ENCODE data around the gene SLC20A1.

SLC20A1 gene

GRCh38 chr2:112692495-112692911 is 46.8 kb downstream of the SLC20A1 start:
- no peaks in the 10 kb centered on the region for H4K20me1 ChIP-seq (ENCODE audit: insufficient read depth, low read length)
- peak overlapping the region in 1 of 2 experiments; percentile 7; a peak in 1 of 4 replicates for H3K4me3 ChIP-seq (ENCODE audit: low read depth in 1 of 2, low read length in 2 of 2)
- no peaks in the 10 kb centered on the region for H3K9me3 ChIP-seq (ENCODE audit: insufficient read depth, low read length, severe bottlenecking)
- peak; percentile 84 for DNase-seq
- no peaks in the 10 kb centered on the region for H3K36me3 ChIP-seq (ENCODE audit: insufficient read depth, low read length)
- H3K27me3 ChIP-seq (ENCODE audit: insufficient read depth, low read length, poor library complexity): no peaks in the 10 kb centered on the region
- H3K9ac ChIP-seq (ENCODE audit: low read depth, low read length): peak overlapping the region; percentile 46
- H2AFZ ChIP-seq (ENCODE audit: low read depth, low read length): peak overlapping the region; percentile 8; the same call in 1 of the 2 replicates
- H3K4me2 ChIP-seq (ENCODE audit: insufficient read depth, low read length): peak overlapping the region; percentile 53
- H3K4me1 ChIP-seq (ENCODE audit: insufficient read depth, low read length): peaks cover 35% of the 10 kb centered on the region
- TF ChIP-seq CTCF (IDR thresholded peaks at IDR 0.05; ENCODE audit: borderline replicate concordance, extremely low read depth, low read length, poor library complexity, severe bottlenecking): no peak
- TF ChIP-seq EZH2 (IDR thresholded peaks at IDR 0.05; ENCODE audit: borderline replicate concordance, low read depth, low read length, severe bottlenecking): no peak
- H3K27ac ChIP-seq (ENCODE audit: low read length): peak overlapping the region; percentile 94
- H3K79me2 ChIP-seq (ENCODE audit: insufficient read depth, low read length): no peaks in the 10 kb centered on the region
- peak; percentile 94 for ATAC-seq (ENCODE audit: insufficient read depth, low read depth)

- ATAC-seq (ENCODE audit: insufficient read depth, low read depth): 0 out of 3 replicates have a peak, but pooled peaks have one; percentile 3
- TF ChIP-seq CTCF (IDR thresholded peaks at IDR 0.05; ENCODE audit: borderline replicate concordance, extremely low read depth, low read length, poor library complexity, severe bottlenecking): no peak
- no peak for TF ChIP-seq EZH2 (IDR thresholded peaks at IDR 0.05; ENCODE audit: borderline replicate concordance, low read depth, low read length, severe bottlenecking)
- no peaks in the 10 kb centered on the region for H4K20me1 ChIP-seq (ENCODE audit: insufficient read depth, low read length)
- H3K4me2 ChIP-seq (ENCODE audit: insufficient read depth, low read length): peak overlapping the region; percentile 53
- no peaks in the 10 kb centered on the region for H3K36me3 ChIP-seq (ENCODE audit: insufficient read depth, low read length)
- peak overlapping the region; percentile 94 for H3K27ac ChIP-seq (ENCODE audit: low read length)
- peak overlapping the region in 1 of 2 experiments; percentile 7; a peak in 1 of 4 replicates for H3K4me3 ChIP-seq (ENCODE audit: low read depth in 1 of 2, low read length in 2 of 2)
- H3K79me2 ChIP-seq (ENCODE audit: insufficient read depth, low read length): no peaks in the 10 kb centered on the region
- peak overlapping the region; percentile 8; the same call in 1 of the 2 replicates for H2AFZ ChIP-seq (ENCODE audit: low read depth, low read length)
- H3K4me1 ChIP-seq (ENCODE audit: insufficient read depth, low read length): peaks cover 35% of the 10 kb centered on the region
- peak overlapping the region; percentile 46 for H3K9ac ChIP-seq (ENCODE audit: low read depth, low read length)
- no peaks in the 10 kb centered on the region for H3K9me3 ChIP-seq (ENCODE audit: insufficient read depth, low read length, severe bottlenecking)
- DNase-seq: peak; percentile 19
- H3K27me3 ChIP-seq (ENCODE audit: insufficient read depth, low read length, poor library complexity): no peaks in the 10 kb centered on the region
Observed at GRCh38 chr2:112692918-112693317, 47.2 kb downstream of the SLC20A1 start.

- DNase-seq: no peak
- TF ChIP-seq EZH2 (IDR thresholded peaks at IDR 0.05; ENCODE audit: borderline replicate concordance, low read depth, low read length, severe bottlenecking): no peak
- no peak for TF ChIP-seq CTCF (IDR thresholded peaks at IDR 0.05; ENCODE audit: borderline replicate concordance, extremely low read depth, low read length, poor library complexity, severe bottlenecking)
- Histone ChIP-seq H3K27me3 (ENCODE audit: insufficient read depth, low read length, poor library complexity) (no peaks in the 10 kb centered on the region), H3K9ac (ENCODE audit: low read depth, low read length) (no peak overlapping the region), H3K4me1 (ENCODE audit: insufficient read depth, low read length) (peaks cover 35% of the 10 kb centered on the region), H3K27ac (ENCODE audit: low read length) (peak overlapping the region; percentile 94; the same call in 1 of the 2 replicates), H4K20me1 (ENCODE audit: insufficient read depth, low read length) (no peaks in the 10 kb centered on the region), H2AFZ (ENCODE audit: low read depth, low read length) (no peak overlapping the region), H3K9me3 (ENCODE audit: insufficient read depth, low read length, severe bottlenecking) (no peaks in the 10 kb centered on the region), H3K4me3 (ENCODE audit: low read depth in 1 of 2, low read length in 2 of 2) (no peak overlapping the region), H3K79me2 (ENCODE audit: insufficient read depth, low read length) (no peaks in the 10 kb centered on the region), H3K4me2 (ENCODE audit: insufficient read depth, low read length) (no peak overlapping the region), H3K36me3 (ENCODE audit: insufficient read depth, low read length) (no peaks in the 10 kb centered on the region)
- ATAC-seq (ENCODE audit: insufficient read depth, low read depth): no peak
Observed at GRCh38 chr2:112693596-112693995, 47.9 kb downstream of the SLC20A1 start.

Measured in DND-41 (cell line).